HG02852 (cell line): ENCODE measurements around the gene SPTBN5.
"Not testable (repeated sequence)": the region's sequence is repeated elsewhere in the genome, so short reads cannot be mapped to it uniquely, and the experiment has no call there.

Experiments
- ATAC-seq: cut with Tn5 transposase; IDR thresholded peaks from one replicate; pipeline ENCODE4 v1.9.1; 2021; ENCODE audit warnings: mild to moderate bottlenecking, moderate library complexity; ENCODE audit not compliant: unreplicated experiment

SPTBN5 gene

GRCh38 chr15:41849204-41849603, 44.6 kb downstream of the SPTBN5 start:
- ATAC-seq = no peak

GRCh38 chr15:41848631-41849030, 45.2 kb downstream of the SPTBN5 start:
- no peak for ATAC-seq

GRCh38 chr15:41847981-41848380, 45.9 kb downstream of the SPTBN5 start:
- no peak for ATAC-seq

DNA sequence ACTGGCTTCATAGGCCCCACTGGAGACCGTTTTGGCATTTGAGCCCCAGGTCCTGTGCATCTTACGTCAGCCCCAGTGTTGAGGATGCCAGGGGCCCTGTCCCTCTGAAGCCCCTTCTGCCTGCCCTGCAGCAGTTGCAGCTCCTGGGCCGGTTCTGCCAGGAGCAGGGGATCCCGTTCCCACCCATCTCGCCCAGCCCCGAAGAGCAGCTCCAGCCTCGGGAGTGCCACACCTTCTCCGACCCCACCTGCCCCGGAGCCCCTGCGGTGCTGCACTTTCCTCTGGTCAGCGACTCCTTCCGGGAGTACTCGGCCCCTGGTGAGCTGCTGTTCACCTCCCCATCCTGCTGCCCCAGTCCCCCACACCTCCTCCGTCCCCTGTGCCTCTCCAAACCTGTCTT, 46.6 kb downstream of the SPTBN5 start:
- ATAC-seq = no peak

GRCh38 chr15:41844814-41845213, 49.0 kb downstream of the SPTBN5 start:
- ATAC-seq = no peak

DNA sequence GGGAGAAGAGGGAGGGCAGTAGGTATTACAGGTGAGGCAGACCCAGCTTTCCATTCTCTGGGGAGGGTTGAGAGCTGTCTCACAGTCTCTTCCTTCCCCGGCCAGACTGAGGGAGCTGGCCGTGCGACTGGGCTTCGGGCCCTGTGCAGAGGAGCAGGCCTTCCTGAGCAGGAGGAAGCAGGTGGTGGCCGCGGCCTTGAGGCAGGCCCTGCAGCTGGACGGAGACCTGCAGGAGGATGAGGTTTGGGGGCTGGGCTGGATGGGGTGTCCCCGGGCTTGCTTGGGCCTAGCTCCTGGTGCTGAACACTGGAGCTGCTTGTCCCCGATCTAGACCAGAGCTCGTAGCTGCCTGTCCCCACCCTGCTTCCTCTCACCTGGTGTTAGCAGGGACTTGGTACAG, 50.3 kb downstream of the SPTBN5 start:
- no peak for ATAC-seq

GRCh38 chr15:41842229-41842628, 51.6 kb downstream of the SPTBN5 start:
- ATAC-seq = no peak

DNA sequence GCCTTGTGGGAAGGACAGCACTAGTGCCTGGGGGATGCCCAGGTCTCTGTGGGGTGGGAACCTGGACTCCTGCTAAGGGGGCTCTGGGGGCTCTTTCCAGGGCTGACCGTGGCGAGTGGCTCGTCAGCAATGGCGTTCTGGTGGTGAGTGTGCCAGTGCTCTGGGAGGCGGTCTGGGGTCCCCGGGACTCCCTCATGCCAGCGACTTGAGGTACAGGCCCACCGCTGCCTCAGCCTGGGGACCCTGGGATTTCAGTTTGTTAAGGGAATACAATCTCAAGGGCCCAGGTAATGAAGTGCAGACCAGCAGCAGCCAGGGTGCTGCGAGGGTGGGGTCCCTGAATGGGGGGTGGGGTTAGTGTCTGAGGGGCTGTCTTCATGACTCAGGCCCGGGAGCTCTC, 52.7 kb downstream of the SPTBN5 start:
- no peak for ATAC-seq

GRCh38 chr15:41840673-41841072, 53.2 kb downstream of the SPTBN5 start:
- ATAC-seq = no peak

DNA sequence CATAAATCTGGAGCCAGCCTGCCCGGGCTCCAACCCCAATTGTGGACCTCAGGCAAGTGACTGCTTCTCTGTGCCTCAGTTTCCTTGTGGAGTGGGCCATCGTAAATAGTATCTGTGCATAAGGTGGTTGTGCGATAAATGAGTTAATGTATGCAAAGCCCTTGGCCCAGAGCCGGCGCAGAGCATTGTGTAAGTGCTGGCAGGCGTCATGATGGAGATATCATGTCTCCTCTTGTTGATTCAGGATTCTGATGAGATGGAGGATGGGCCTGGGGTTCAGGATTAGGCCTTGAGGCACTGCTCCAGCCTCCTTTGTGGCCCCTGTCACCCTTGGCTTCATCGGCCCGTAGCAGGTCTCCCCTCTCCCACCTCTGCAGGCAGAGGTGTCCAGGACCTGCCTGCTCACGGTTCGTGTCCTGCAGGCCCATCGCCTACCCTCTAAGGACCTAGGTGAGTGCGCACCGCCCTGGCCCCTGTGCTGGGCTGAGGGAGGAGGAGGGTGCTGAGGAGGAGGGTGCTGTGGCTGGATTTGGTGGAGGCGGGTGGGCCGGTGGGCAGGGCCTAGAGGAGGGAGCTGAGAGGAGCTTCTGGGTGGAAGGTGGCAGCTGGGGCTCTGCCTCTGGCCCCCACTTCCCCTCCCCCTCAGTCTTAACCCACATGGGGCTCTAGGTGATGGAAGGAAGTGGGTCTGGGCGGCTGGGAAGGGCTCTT, 53.9 kb downstream of the SPTBN5 start:
- ATAC-seq = no peak

GRCh38 chr15:41838400-41838897, 55.4 kb downstream of the SPTBN5 start, which contains the start of gene PLA2G4B:
Gene PLA2G4B, plus strand, starts transcription at chr15:41838847. Its CDS starts 67 bp downstream, at chr15:41838914.
- no peak for ATAC-seq

DNA sequence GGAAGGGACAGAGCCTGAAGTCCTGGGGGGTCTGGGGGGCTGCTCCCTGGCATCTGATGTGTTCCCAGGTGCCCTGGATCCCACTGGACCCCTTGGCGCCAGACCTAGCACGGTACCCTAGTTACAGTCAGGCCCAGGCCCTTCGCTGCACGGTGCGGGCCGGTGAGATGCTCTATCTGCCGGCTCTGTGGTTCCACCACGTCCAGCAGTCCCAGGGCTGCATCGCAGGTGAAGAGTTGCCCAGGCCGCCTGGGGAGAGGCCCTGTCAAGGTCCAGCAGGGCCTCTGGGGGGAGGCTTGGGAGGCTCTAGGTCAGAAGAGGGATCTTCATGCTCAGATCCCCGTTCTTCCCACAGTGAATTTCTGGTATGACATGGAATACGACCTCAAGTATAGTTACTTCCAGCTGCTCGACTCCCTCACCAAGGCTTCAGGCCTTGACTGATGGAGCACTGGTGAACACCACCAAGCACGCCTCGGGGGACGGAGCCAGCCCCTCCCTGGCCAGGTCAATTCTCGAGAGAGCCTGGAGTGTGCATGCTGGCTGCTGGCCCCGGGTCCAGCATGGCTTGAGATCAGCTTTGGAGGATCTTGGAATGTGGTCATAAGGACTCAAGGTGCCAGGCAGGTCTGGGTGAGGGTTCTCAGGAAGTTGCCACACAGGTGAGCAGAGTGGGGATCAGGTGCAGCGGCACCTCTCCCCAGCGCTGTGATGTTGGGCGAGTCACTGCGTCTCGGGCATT, 57.0 kb downstream of the SPTBN5 start:
- ATAC-seq = no peak

DNA sequence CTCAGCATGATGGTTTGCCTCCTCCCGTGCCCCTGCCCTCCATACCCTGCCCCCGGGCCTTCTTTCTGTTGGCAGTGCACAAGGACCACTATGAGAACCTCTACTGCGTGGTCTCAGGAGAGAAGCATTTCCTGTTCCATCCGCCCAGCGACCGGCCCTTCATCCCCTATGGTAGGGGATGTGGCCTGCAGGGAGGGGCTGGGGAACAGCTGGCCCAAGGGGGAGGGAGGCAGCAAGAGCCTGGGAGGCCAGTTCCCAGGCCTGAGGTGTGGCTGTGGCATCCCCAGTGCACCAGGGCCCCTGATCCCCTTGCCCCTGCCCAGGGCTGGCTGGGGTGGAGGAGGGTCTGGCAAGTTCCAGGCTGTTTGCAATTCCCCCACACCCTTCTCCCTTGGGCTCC, 57.8 kb downstream of the SPTBN5 start:
- no peak for ATAC-seq

DNA sequence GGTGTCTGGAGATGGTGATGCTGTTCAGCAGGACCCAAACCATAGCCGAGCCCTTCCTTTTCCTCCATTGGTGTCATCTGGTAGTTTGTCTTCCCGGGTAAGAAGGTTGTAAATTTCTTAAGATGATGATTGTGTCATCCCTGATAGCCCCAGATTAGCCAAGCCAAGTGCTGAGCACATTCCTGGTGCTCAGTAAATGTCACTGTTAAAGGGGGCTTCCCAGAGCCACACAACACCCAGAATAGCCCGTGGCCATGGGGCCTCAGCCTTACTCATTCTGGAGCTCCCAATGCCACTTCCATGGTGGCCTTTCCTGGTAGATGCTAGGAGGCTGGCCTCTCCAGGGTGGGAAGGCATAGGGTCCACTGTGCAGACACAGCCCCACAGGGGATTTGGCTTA, 59.8 kb downstream of the SPTBN5 start:
- no peak for ATAC-seq

DNA sequence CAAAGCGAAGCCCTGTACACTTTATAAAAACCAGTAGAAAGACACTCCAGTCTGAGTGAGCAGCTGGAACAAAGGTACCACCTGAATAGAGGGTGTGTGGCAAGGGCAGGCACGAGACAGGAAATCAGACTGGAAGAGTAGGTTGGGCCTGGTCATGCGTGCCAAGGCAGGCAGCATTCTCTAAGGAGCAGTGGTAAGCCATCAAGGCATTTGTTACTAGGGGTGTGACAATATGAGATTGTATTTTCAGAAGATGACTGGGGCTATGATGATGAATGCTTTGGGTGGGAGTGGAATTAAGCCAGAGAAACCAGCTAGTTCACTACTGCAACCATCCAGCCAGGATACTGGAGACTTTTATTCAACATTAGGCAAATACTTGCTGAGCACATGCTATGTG, 61.0 kb downstream of the SPTBN5 start:
- ATAC-seq = no peak

- no peak for ATAC-seq
These were observed 61.6 kb downstream of the SPTBN5 start for GRCh38 chr15:41832208-41832607.

GRCh38 chr15:41831291-41831690, 62.6 kb downstream of the SPTBN5 start:
- not testable (repeated sequence) for ATAC-seq

GRCh38 chr15:41829959-41830646, 63.8 kb downstream of the SPTBN5 start:
- no peak for ATAC-seq

- ATAC-seq = no peak
These were observed 65.1 kb downstream of the SPTBN5 start for GRCh38 chr15:41828807-41829141.

GRCh38 chr15:41827880-41828806, 65.7 kb downstream of the SPTBN5 start, which contains the start of gene JMJD7:
Gene JMJD7, plus strand, starts transcription at chr15:41828092. Its CDS starts 33 bp downstream, at chr15:41828125.
- peak; percentile 84 for ATAC-seq
